Stimulated activated CD8-positive, alpha-beta memory T cell treated with anti-CD3 and anti-CD28 coated beads, Interleukin-4, amount 100 ng/mL, for 1 hour (primary cell): ENCODE data around the gene ENTHD1.

Experiments
- DNase-seq, 2 donors: peaks; one replicate each; pipeline ENCODE4 v3.0.0-alpha.2; 2020; ENCODE audit warnings: low read depth in 2 of 2, low spot score in 1 of 2

Gene ENTHD1

GRCh38 chr22:39893526-39893925 lies at the start of gene ENTHD1:
ENTHD1 (minus strand) TSS chr22:39893760; CDS start chr22:39887748, 6,012 bp downstream.
- no peak for DNase-seq

GRCh38 chr22:39943337-39943736 lies 49.8 kb upstream of the ENTHD1 start:
- DNase-seq, result no peak

GRCh38 chr22:39942439-39943230 lies 49.1 kb upstream of the ENTHD1 start:
- no peak for DNase-seq

GRCh38 chr22:39941601-39942000 lies 48.0 kb upstream of the ENTHD1 start:
- no peak for DNase-seq

GRCh38 chr22:39940757-39941305 lies 47.3 kb upstream of the ENTHD1 start:
- no peak for DNase-seq

- DNase-seq, result no peak
These were observed 46.3 kb upstream of the ENTHD1 start for GRCh38 chr22:39939830-39940229.

- DNase-seq, result no peak
These were observed 45.0 kb upstream of the ENTHD1 start for GRCh38 chr22:39938509-39939111.

- no peak for DNase-seq
These were observed 44.3 kb upstream of the ENTHD1 start for GRCh38 chr22:39937906-39938305.

- DNase-seq, result no peak
These were observed 43.1 kb upstream of the ENTHD1 start for GRCh38 chr22:39936523-39937145.

GRCh38 chr22:39935612-39936011 lies 42.1 kb upstream of the ENTHD1 start:
- no peak for DNase-seq

GRCh38 chr22:39935116-39935515 lies 41.6 kb upstream of the ENTHD1 start:
- DNase-seq, result no peak

GRCh38 chr22:39933741-39934140 lies 40.2 kb upstream of the ENTHD1 start:
- DNase-seq, result no peak

GRCh38 chr22:39932918-39933649 lies 39.5 kb upstream of the ENTHD1 start:
- peak in 1 of 2 donors; percentile 35 for DNase-seq

GRCh38 chr22:39932166-39932565 lies 38.6 kb upstream of the ENTHD1 start:
- no peak for DNase-seq

GRCh38 chr22:39931251-39931650 lies 37.7 kb upstream of the ENTHD1 start:
- no peak for DNase-seq

- DNase-seq, result no peak
These were observed 35.3 kb upstream of the ENTHD1 start for GRCh38 chr22:39928536-39929520.

- DNase-seq, result no peak
These were observed 34.0 kb upstream of the ENTHD1 start for GRCh38 chr22:39927544-39927943.

- DNase-seq, result no peak
These were observed 33.2 kb upstream of the ENTHD1 start for GRCh38 chr22:39926753-39927152.

- DNase-seq, result no peak
These were observed 32.5 kb upstream of the ENTHD1 start for GRCh38 chr22:39925909-39926679.
